PFSK-1 (cell line): Measurements from ENCODE around the gene BAIAP2L1.

Experiments used
- FOXP2 ChIP-seq: optimal IDR thresholded peaks from 2 replicates; pipeline ENCODE3; 2011; ENCODE audit warnings: borderline replicate concordance, control low read depth, inconsistent platforms; ENCODE audit not compliant: insufficient read depth; ENCODE audit errors: extremely low read length, extremely low read depth
- POLR2AphosphoS5 ChIP-seq: IDR thresholded peaks from 2 replicates; pipeline ENCODE4 v1.6.1; 2012; ENCODE audit warnings: low read depth, mild to moderate bottlenecking, control low read depth, low read length, moderate library complexity
- SIN3A ChIP-seq: IDR thresholded peaks from 2 replicates; pipeline ENCODE4 v1.6.1; 2012; ENCODE audit warnings: mild to moderate bottlenecking, low read length, moderate library complexity, borderline replicate concordance; ENCODE audit not compliant: insufficient read depth
- TAF1 ChIP-seq: IDR thresholded peaks from 2 replicates; pipeline ENCODE4 v1.6.1; 2012; ENCODE audit warnings: low read length, control low read depth, borderline replicate concordance; ENCODE audit not compliant: insufficient read depth
- TF ChIP-seq, protein P1 (sequence below), 2 experiments: IDR thresholded peaks; 2 replicates each; pipeline versions ENCODE4 v1.6.1 to v1.8.0; 2011 to 2012; ENCODE audit warnings: low read depth in 2 of 2, low read length in 2 of 2, control low read depth in 1 of 2, inconsistent platforms in 1 of 2, mild to moderate bottlenecking in 1 of 2, moderate library complexity in 1 of 2; ENCODE audit not compliant: insufficient read depth in 1 of 2

The BAIAP2L1 gene

DNA sequence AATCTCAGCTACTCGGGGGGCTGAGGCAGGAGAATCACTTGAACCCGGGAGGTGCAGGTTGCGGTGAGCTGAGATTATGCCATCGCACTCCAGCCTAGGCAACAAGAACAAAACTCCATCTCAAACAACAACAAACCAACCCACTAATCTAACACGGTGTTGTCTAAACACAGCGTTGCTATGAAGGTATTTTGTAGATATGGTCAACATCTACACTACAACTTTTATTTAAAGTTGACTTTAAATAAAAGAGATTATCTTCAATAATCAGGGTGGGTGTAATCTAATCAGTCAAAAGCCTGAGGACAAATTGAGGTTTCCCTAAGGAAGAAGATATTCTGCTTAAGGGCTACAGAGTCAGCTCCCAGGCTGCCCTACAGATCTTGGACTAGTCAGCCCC lies 24.2 kb downstream of the BAIAP2L1 start:
- no peak for TF ChIP-seq SIN3A
- no peak for TF ChIP-seq POLR2AphosphoS5
- TF ChIP-seq, protein P1, sequence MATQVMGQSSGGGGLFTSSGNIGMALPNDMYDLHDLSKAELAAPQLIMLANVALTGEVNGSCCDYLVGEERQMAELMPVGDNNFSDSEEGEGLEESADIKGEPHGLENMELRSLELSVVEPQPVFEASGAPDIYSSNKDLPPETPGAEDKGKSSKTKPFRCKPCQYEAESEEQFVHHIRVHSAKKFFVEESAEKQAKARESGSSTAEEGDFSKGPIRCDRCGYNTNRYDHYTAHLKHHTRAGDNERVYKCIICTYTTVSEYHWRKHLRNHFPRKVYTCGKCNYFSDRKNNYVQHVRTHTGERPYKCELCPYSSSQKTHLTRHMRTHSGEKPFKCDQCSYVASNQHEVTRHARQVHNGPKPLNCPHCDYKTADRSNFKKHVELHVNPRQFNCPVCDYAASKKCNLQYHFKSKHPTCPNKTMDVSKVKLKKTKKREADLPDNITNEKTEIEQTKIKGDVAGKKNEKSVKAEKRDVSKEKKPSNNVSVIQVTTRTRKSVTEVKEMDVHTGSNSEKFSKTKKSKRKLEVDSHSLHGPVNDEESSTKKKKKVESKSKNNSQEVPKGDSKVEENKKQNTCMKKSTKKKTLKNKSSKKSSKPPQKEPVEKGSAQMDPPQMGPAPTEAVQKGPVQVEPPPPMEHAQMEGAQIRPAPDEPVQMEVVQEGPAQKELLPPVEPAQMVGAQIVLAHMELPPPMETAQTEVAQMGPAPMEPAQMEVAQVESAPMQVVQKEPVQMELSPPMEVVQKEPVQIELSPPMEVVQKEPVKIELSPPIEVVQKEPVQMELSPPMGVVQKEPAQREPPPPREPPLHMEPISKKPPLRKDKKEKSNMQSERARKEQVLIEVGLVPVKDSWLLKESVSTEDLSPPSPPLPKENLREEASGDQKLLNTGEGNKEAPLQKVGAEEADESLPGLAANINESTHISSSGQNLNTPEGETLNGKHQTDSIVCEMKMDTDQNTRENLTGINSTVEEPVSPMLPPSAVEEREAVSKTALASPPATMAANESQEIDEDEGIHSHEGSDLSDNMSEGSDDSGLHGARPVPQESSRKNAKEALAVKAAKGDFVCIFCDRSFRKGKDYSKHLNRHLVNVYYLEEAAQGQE (IDR thresholded peaks at IDR 0.05; ENCODE audit: insufficient read depth in 1 of 2, low read depth in 2 of 2, low read length in 2 of 2) = no peak
- no peak for TF ChIP-seq FOXP2
- no peak for TF ChIP-seq TAF1

DNA sequence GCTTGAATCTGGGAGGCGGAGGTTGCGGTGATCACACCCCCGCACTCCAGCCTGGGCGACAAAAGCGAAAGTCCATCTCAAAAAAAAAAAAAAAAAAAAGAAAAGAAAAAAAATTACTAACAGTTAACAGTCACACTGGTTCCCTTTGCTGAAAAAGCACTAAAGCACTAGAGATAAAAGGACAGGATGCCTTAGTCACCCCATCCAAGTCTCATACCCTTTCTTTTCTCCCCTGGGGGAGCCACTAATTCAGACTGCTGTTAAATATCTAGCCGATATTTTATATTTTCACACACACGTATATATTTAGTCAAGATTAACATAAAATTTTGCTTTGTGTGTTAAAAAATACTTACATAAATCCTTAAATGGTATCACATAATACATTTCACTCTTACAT lies 25.2 kb downstream of the BAIAP2L1 start:
- no peak for TF ChIP-seq TAF1
- no peak for TF ChIP-seq POLR2AphosphoS5
- TF ChIP-seq, protein P1 (IDR thresholded peaks at IDR 0.05; ENCODE audit: insufficient read depth in 1 of 2, low read depth in 2 of 2, low read length in 2 of 2) = no peak
- TF ChIP-seq SIN3A = no peak
- TF ChIP-seq FOXP2 = no peak

DNA sequence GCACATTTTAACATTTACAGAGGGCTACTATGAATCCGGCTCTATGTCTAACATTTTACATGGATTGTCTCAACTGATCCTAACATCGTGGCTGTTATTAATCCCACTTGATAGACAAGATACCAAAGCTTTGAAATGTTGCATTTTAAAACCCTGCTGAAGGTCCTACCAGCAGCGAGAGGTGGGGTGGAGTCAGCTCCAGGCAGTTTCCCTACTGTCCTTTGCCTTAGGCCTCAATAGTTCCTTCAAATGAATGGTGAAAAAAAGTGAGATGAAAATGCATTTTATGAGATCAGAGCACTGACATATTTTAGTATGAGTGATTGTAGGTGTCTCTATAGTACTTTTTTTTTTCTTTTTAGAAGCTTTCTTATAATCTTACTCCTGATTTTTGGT lies 26.6 kb downstream of the BAIAP2L1 start:
- TF ChIP-seq, protein P1 (IDR thresholded peaks at IDR 0.05; ENCODE audit: insufficient read depth in 1 of 2, low read depth in 2 of 2, low read length in 2 of 2) = no peak
- TF ChIP-seq SIN3A (no peak), POLR2AphosphoS5 (no peak), FOXP2 (no peak), TAF1 (no peak)

DNA sequence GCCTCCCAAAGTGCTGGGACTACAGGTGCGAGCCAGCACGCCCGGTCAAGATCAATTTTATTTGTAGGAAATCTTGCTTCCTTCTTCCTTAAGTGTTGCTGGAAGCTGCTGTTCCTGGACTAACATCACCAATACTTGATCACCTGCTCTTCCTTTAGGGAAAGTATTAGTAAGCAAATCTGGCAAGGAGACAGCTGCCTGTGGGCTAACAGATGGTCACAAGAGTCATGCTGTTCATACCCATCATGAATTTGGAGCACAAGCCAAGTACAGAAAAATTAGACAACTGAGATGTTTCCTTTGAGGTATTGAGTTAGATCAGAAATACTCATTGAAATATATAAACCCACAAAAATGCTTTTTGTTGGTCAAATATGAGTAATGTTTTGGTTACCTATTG lies 27.9 kb downstream of the BAIAP2L1 start:
- TF ChIP-seq SIN3A = no peak
- no peak for TF ChIP-seq FOXP2
- TF ChIP-seq, protein P1 (IDR thresholded peaks at IDR 0.05; ENCODE audit: insufficient read depth in 1 of 2, low read depth in 2 of 2, low read length in 2 of 2) = no peak
- no peak for TF ChIP-seq POLR2AphosphoS5
- no peak for TF ChIP-seq TAF1

DNA sequence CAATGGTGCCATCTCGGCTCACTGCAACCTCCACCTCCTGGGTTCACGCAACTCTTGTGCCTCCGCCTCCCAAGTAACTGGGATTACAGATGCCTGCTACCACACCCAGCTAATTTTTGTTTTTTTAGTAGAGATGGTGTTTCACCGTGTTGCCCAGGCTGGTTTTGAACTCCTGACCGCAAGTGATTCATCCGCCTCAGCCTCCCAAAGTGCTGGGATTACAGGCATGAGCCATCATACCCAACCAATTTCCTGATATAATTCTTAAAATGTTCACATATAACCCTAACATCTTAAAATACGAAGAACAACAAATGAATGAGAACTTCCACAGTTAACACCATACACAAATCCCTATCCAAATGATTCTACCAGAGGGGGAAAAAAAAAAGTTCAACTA lies 31.2 kb downstream of the BAIAP2L1 start:
- TF ChIP-seq, protein P1 (IDR thresholded peaks at IDR 0.05; ENCODE audit: insufficient read depth in 1 of 2, low read depth in 2 of 2, low read length in 2 of 2) = no peak
- TF ChIP-seq FOXP2 (no peak), POLR2AphosphoS5 (no peak), TAF1 (no peak), SIN3A (no peak)
